OCI-LY7 (cell line): ENCODE data around the gene KCNJ9. TPM values are rescaled to one million over a fixed set of nuclear protein-coding genes. Genes with fewer than 3 reads are reported as not detected.

ENCODE experiments used
- BruUV-seq: library from RNA; stranded (reverse); fragments of 400-500 nt; replicated peaks from 2 replicates; lab custom pipeline; 2021; lab: Mats Ljungman, UMichigan
- CTCF ChIA-PET: fragments of 300-600 bp; sonication (Branson Sonifier 250); formaldehyde crosslinking; loops from one replicate; lab custom pipeline; 2022; ENCODE audit warnings: antibody characterized with exemption; ENCODE audit not compliant: unreplicated experiment; lab: Charles Lee
- POLR2A ChIA-PET: fragments of 300-600 bp; sonication (Branson Sonifier 250); formaldehyde crosslinking; loops from one replicate; lab custom pipeline; 2022; ENCODE audit warnings: antibody characterized with exemption; lab: Charles Lee
- DNase-seq: peaks from one replicate; pipeline ENCODE4 v3.0.0-alpha.2; 2015; ENCODE audit warnings: low spot score
- H2AFZ ChIP-seq: fragments of 200-600 bp; sonication (generic), shearing (Covaris generic); 2 replicates; pipeline ENCODE4 v1.6.1; 2014; ENCODE audit warnings: mild to moderate bottlenecking, antibody characterized with exemption, low read length, moderate library complexity
- H3K27ac ChIP-seq: fragments of 200-600 bp; sonication (generic); 2 replicates; pipeline ENCODE4 v1.5.1; 2014; ENCODE audit warnings: mixed run types, low read depth, mild to moderate bottlenecking, moderate library complexity, low read length, inconsistent platforms; ENCODE audit not compliant: poor library complexity, severe bottlenecking
- H3K36me3 ChIP-seq: fragments of 200-600 bp; sonication (generic); 2 replicates; pipeline ENCODE4 v1.6.1; 2014; ENCODE audit warnings: mild to moderate bottlenecking, antibody characterized with exemption, low read length, moderate library complexity, mixed read lengths; ENCODE audit not compliant: insufficient read depth
- H3K4me1 ChIP-seq: fragments of 200-600 bp; sonication (generic); 2 replicates; pipeline ENCODE4 v1.5.1; 2014; ENCODE audit warnings: mild to moderate bottlenecking, low read length; ENCODE audit not compliant: insufficient read depth, poor library complexity, severe bottlenecking
- H3K4me2 ChIP-seq: fragments of 200-600 bp; sonication (generic); 2 replicates; pipeline ENCODE4 v1.6.1; 2014; ENCODE audit warnings: mild to moderate bottlenecking, low read length
- H3K4me3 ChIP-seq: fragments of 200-600 bp; sonication (generic); 2 replicates; pipeline ENCODE4 v1.5.1; 2014; ENCODE audit warnings: mild to moderate bottlenecking, low read depth, low read length; ENCODE audit not compliant: poor library complexity, severe bottlenecking
- H3K79me2 ChIP-seq: fragments of 200-600 bp; sonication (generic); 2 replicates; pipeline ENCODE4 v1.6.1; 2016; ENCODE audit warnings: low read depth, mild to moderate bottlenecking, low read length, moderate library complexity, mixed read lengths; ENCODE audit not compliant: insufficient read depth
- H3K9me2 ChIP-seq: fragments of 200-600 bp; sonication (generic); 2 replicates; pipeline ENCODE4 v1.6.1; 2016; ENCODE audit warnings: mild to moderate bottlenecking, low read length, mixed read lengths; ENCODE audit not compliant: insufficient read depth
- H3K9me3 ChIP-seq: fragments of 200-600 bp; sonication (generic); 2 replicates; pipeline ENCODE4 v1.6.1; 2014; ENCODE audit warnings: mild to moderate bottlenecking, mixed run types, low read length, mixed read lengths
- H4K20me1 ChIP-seq: fragments of 200-600 bp; sonication (generic); 2 replicates; pipeline ENCODE4 v1.6.1; 2014; ENCODE audit warnings: mild to moderate bottlenecking, antibody characterized with exemption, low read length, moderate library complexity, mixed read lengths; ENCODE audit not compliant: insufficient read depth
- CTCF ChIP-seq: fragments of 200-600 bp; sonication (generic); conservative IDR thresholded peaks from 2 replicates; pipeline ENCODE4 v1.5.1; 2014; ENCODE audit warnings: mild to moderate bottlenecking, antibody characterized with exemption, low read length, moderate library complexity, mixed read lengths
- EZH2phosphoT487 ChIP-seq: fragments of 200-600 bp; sonication (generic); IDR thresholded peaks from 2 replicates; pipeline ENCODE4 v1.6.1; 2018; ENCODE audit warnings: low read depth, borderline replicate concordance, mild to moderate bottlenecking, mixed run types, antibody characterized with exemption, low read length, moderate library complexity, mixed read lengths
- intact Hi-C: fragments of 100-400 bp; cut with micrococcal nuclease; formaldehyde crosslinking; loops from one replicate; pipeline ENCODE4 v1.10.0; 2022; ENCODE audit not compliant: unreplicated experiment
- total RNA-seq, 2 experiments: library from RNA; depleted of rRNA in 1 of 2; stranded (reverse); fragments of >200 nt in 1 of 2; shearing (Covaris generic) in 1 of 2; gene quantifications; 2 replicates each; pipeline ENCODE4 v1.2.3, GENCODE V29; 2014 to 2022

Gene KCNJ9
- total RNA-seq, 2 experiments from 2014 or later, result not detected

GRCh38 chr1:160129046-160129445, 47.7 kb downstream of the KCNJ9 start:
- POLR2A ChIA-PET, result no interaction called here

GRCh38 chr1:160129558-160129957, 48.2 kb downstream of the KCNJ9 start:
- ChIA-PET POLR2A (no interaction called here), CTCF (no interaction called here)
- no peaks in the 10 kb centered on the region for H3K4me1 ChIP-seq
- no peaks in the 10 kb centered on the region for H3K9me2 ChIP-seq
- DNase-seq, result no peak
- no peak overlapping the region for H3K27ac ChIP-seq
- intact Hi-C loops, result no loop called here
- no peak overlapping the region for H3K4me3 ChIP-seq
- H3K9me3 ChIP-seq, result no peaks in the 10 kb centered on the region
- H2AFZ ChIP-seq, result no peak overlapping the region
- BruUV-seq, result no TSS peak
- TF ChIP-seq CTCF (no peak), EZH2phosphoT487 (no peak)
- no peaks in the 10 kb centered on the region for H3K36me3 ChIP-seq
- H3K79me2 ChIP-seq, result no peaks in the 10 kb centered on the region
- no peaks in the 10 kb centered on the region for H4K20me1 ChIP-seq
- no peak overlapping the region for H3K4me2 ChIP-seq

More at GRCh38 chr1:160129046-160129445, 47.7 kb downstream of the KCNJ9 start:
- Histone ChIP-seq H3K9me2 (no peaks in the 10 kb centered on the region), H3K4me3 (no peak overlapping the region), H3K79me2 (no peaks in the 10 kb centered on the region), H3K4me1 (no peaks in the 10 kb centered on the region), H3K36me3 (no peaks in the 10 kb centered on the region), H3K9me3 (no peaks in the 10 kb centered on the region), H3K4me2 (no peak overlapping the region), H2AFZ (no peak overlapping the region), H4K20me1 (no peaks in the 10 kb centered on the region), H3K27ac (no peak overlapping the region)
- TF ChIP-seq EZH2phosphoT487, result no peak
- TF ChIP-seq CTCF, result no peak
- CTCF ChIA-PET, result no interaction called here
- BruUV-seq, result no TSS peak
- intact Hi-C loops, result no loop called here
- DNase-seq, result no peak

- CTCF ChIA-PET, result no interaction called here
- POLR2A ChIA-PET, result no interaction called here
Observed at GRCh38 chr1:160129966-160130365, 48.6 kb downstream of the KCNJ9 start.

More at GRCh38 chr1:160129966-160130365, 48.6 kb downstream of the KCNJ9 start:
- Histone ChIP-seq H3K4me1 (no peaks in the 10 kb centered on the region), H4K20me1 (no peaks in the 10 kb centered on the region), H3K9me3 (no peaks in the 10 kb centered on the region), H3K36me3 (no peaks in the 10 kb centered on the region), H3K4me3 (no peak overlapping the region), H3K27ac (no peak overlapping the region), H2AFZ (no peak overlapping the region), H3K9me2 (no peaks in the 10 kb centered on the region), H3K79me2 (no peaks in the 10 kb centered on the region), H3K4me2 (no peak overlapping the region)
- TF ChIP-seq EZH2phosphoT487, result no peak
- no peak for TF ChIP-seq CTCF
- DNase-seq, result no peak
- BruUV-seq, result no TSS peak
- intact Hi-C loops, result no loop called here
